Measurements from ENCODE around the gene GATAD2B.

The GATAD2B gene

DNA sequence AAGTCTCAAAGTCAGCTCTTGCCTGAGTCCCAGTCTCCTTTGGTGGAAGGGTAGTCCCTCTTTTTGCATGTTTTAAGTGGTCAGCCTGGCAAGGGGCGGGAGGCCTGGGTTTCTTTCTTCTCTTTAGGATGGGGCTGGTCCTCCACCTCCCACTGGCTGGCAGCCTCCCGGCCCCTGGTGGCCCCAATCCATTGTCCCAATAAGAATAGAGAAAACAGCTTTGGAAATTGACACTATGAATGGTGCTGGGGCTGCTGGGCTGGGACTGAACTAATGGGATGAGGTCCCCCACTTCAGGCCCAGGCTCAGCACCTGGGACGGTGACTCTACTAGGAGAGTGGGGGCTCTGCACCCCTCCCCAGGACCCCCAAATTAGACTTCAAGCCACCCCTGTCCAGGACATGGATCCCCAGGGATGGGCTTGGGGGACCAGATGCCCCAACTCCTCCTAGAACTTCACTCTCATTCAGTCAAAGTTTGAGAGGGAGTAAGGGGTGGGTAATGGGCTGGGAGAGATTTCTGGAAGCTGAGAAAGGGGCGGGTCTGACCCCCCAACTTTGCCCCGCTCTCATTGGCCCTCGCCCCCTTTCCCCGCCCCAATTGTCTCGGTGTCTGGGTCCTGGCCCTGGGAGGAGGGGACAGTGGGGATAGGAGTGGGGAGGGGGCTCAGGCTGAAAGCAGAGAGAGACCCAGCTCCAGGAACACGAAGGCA is 129.4 kb downstream of the GATAD2B start:
- Histone ChIP-seq H3K4me3 (ENCODE audit: low read length) (no peak overlapping the region), H4K8ac (ENCODE audit: low read depth, low read length) (no peak overlapping the region), H2BK15ac (replicated peaks; ENCODE audit: low read depth) (no peak overlapping the region), H3K4ac (ENCODE audit: low read depth, low read length) (no peak overlapping the region), H4K5ac (ENCODE audit: low read length) (no peak overlapping the region), H3K79me2 (ENCODE audit: control insufficient read depth, insufficient read depth, low read length) (no peaks in the 10 kb centered on the region), H3K56ac (ENCODE audit: low read length) (no peak overlapping the region), H3K23ac (ENCODE audit: low read length) (no peak overlapping the region), H2AK5ac (ENCODE audit: low read length) (no peak overlapping the region), H3K18ac (ENCODE audit: low read length) (no peak overlapping the region), H3K36me3 (ENCODE audit: control insufficient read depth, insufficient read depth, low read length) (no peaks in the 10 kb centered on the region), H3K4me2 (ENCODE audit: low read length) (no peak overlapping the region), H3K9ac (ENCODE audit: low read length) (no peak overlapping the region), H2BK120ac (ENCODE audit: low read depth, low read length) (no peak overlapping the region), H2BK5ac (ENCODE audit: low read length) (no peak overlapping the region), H3K79me1 (ENCODE audit: low read length) (no peaks in the 10 kb centered on the region), H3K4me1 (ENCODE audit: control insufficient read depth, low read depth, low read length) (no peaks in the 10 kb centered on the region), H3K27ac (ENCODE audit: low read depth, low read length) (no peak overlapping the region), H3K27me3 (ENCODE audit: insufficient read depth, low read length, poor library complexity) (no peaks in the 10 kb centered on the region)
- DNase-seq = no peak
- no CpG with 5 or more reads among the region's 9 CpGs for WGBS (ENCODE audit: extremely low coverage, insufficient coverage, low lambda C conversion rate)

- no peak overlapping the region for H3K18ac ChIP-seq (ENCODE audit: low read length)
- H2BK15ac ChIP-seq (replicated peaks; ENCODE audit: low read depth) = no peak overlapping the region
- no peak overlapping the region for H4K5ac ChIP-seq (ENCODE audit: low read length)
- H3K4me2 ChIP-seq (ENCODE audit: low read length) = no peak overlapping the region
- no peak overlapping the region for H3K4me3 ChIP-seq (ENCODE audit: low read length)
- no peak overlapping the region for H3K9ac ChIP-seq (ENCODE audit: low read length)
- no peak overlapping the region for H3K27ac ChIP-seq (ENCODE audit: low read depth, low read length)
- no peaks in the 10 kb centered on the region for H3K79me1 ChIP-seq (ENCODE audit: low read length)
- H3K23ac ChIP-seq (ENCODE audit: low read length) = no peak overlapping the region
- no peak overlapping the region for H2AK5ac ChIP-seq (ENCODE audit: low read length)
- no peaks in the 10 kb centered on the region for H3K27me3 ChIP-seq (ENCODE audit: insufficient read depth, low read length, poor library complexity)
- H3K79me2 ChIP-seq (ENCODE audit: control insufficient read depth, insufficient read depth, low read length) = no peaks in the 10 kb centered on the region
- WGBS (ENCODE audit: extremely low coverage, insufficient coverage, low lambda C conversion rate) = no CpG with 5 or more reads among the region's 11 CpGs
- no peaks in the 10 kb centered on the region for H3K36me3 ChIP-seq (ENCODE audit: control insufficient read depth, insufficient read depth, low read length)
- H3K4me1 ChIP-seq (ENCODE audit: control insufficient read depth, low read depth, low read length) = no peaks in the 10 kb centered on the region
- no peak overlapping the region for H2BK120ac ChIP-seq (ENCODE audit: low read depth, low read length)
- H4K8ac ChIP-seq (ENCODE audit: low read depth, low read length) = no peak overlapping the region
- H3K4ac ChIP-seq (ENCODE audit: low read depth, low read length) = no peak overlapping the region
- no peak overlapping the region for H2BK5ac ChIP-seq (ENCODE audit: low read length)
- no peak for DNase-seq
- peak overlapping the region; percentile 10 for H3K56ac ChIP-seq (ENCODE audit: low read length)
These were observed 130.1 kb downstream of the GATAD2B start for GRCh38 chr1:153792631-153793041.

- Histone ChIP-seq H3K9ac (ENCODE audit: low read length) (no peak overlapping the region), H2BK5ac (ENCODE audit: low read length) (no peak overlapping the region), H3K56ac (ENCODE audit: low read length) (no peak overlapping the region), H4K5ac (ENCODE audit: low read length) (no peak overlapping the region), H3K4me2 (ENCODE audit: low read length) (no peak overlapping the region), H2BK120ac (ENCODE audit: low read depth, low read length) (no peak overlapping the region), H3K27me3 (ENCODE audit: insufficient read depth, low read length, poor library complexity) (no peaks in the 10 kb centered on the region), H3K23ac (ENCODE audit: low read length) (no peak overlapping the region), H2AK5ac (ENCODE audit: low read length) (no peak overlapping the region), H3K36me3 (ENCODE audit: control insufficient read depth, insufficient read depth, low read length) (no peaks in the 10 kb centered on the region), H3K4ac (ENCODE audit: low read depth, low read length) (no peak overlapping the region), H3K4me3 (ENCODE audit: low read length) (no peak overlapping the region), H3K4me1 (ENCODE audit: control insufficient read depth, low read depth, low read length) (no peaks in the 10 kb centered on the region), H3K18ac (ENCODE audit: low read length) (no peak overlapping the region), H4K8ac (ENCODE audit: low read depth, low read length) (no peak overlapping the region), H3K79me2 (ENCODE audit: control insufficient read depth, insufficient read depth, low read length) (no peaks in the 10 kb centered on the region), H3K79me1 (ENCODE audit: low read length) (no peaks in the 10 kb centered on the region), H2BK15ac (replicated peaks; ENCODE audit: low read depth) (no peak overlapping the region), H3K27ac (ENCODE audit: low read depth, low read length) (no peak overlapping the region)
- no peak for DNase-seq
- no CpG with 5 or more reads among the region's 16 CpGs for WGBS (ENCODE audit: extremely low coverage, insufficient coverage, low lambda C conversion rate)
These were observed 131.0 kb downstream of the GATAD2B start for GRCh38 chr1:153791648-153792253.

DNA sequence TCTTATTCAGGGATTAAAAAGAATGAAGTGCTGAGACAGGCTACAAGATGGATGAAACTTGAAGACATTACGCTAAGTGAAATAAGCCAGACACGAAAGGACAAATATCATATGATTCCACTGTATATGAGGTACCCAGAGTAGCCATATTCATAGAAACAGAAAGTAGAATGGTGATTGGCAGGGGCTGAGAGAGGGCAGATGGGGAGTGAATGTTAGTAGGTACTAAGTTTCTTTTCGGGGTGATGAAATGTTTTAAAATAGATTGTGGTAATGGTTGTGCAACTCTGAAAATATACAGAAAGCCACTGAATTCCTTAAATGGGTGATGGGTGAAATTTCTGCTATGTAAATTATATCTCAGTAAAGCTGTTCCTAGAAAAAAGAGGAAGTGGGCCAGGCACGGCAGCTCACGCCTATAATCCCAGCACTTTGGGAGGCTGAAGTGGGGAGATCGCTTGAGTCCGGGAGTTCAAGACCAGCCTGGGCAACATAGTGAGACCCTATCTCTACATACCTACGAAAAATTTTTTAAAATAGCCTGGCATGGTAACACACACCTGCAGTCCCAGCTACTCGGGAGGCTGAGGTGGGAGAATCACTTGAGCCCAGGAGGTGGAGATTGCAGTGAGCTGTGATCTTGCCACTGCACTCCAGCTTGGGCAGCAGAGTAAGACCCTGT is 131.7 kb downstream of the GATAD2B start:
- Histone ChIP-seq H3K27me3 (ENCODE audit: insufficient read depth, low read length, poor library complexity) (no peaks in the 10 kb centered on the region), H3K27ac (ENCODE audit: low read depth, low read length) (no peak overlapping the region), H3K18ac (ENCODE audit: low read length) (no peak overlapping the region), H2BK5ac (ENCODE audit: low read length) (no peak overlapping the region), H4K8ac (ENCODE audit: low read depth, low read length) (no peak overlapping the region), H3K4me3 (ENCODE audit: low read length) (no peak overlapping the region), H3K79me1 (ENCODE audit: low read length) (no peaks in the 10 kb centered on the region), H2BK15ac (replicated peaks; ENCODE audit: low read depth) (no peak overlapping the region), H3K4me2 (ENCODE audit: low read length) (no peak overlapping the region), H3K79me2 (ENCODE audit: control insufficient read depth, insufficient read depth, low read length) (no peaks in the 10 kb centered on the region), H3K4ac (ENCODE audit: low read depth, low read length) (no peak overlapping the region), H2BK120ac (ENCODE audit: low read depth, low read length) (no peak overlapping the region), H3K9ac (ENCODE audit: low read length) (no peak overlapping the region), H3K56ac (ENCODE audit: low read length) (no peak overlapping the region), H2AK5ac (ENCODE audit: low read length) (no peak overlapping the region), H3K36me3 (ENCODE audit: control insufficient read depth, insufficient read depth, low read length) (no peaks in the 10 kb centered on the region), H3K4me1 (ENCODE audit: control insufficient read depth, low read depth, low read length) (no peaks in the 10 kb centered on the region), H4K5ac (ENCODE audit: low read length) (no peak overlapping the region), H3K23ac (ENCODE audit: low read length) (no peak overlapping the region)
- DNase-seq = no peak
- WGBS (ENCODE audit: extremely low coverage, insufficient coverage, low lambda C conversion rate) = 100% methylated on average over 1 of the region's 9 CpGs

- Histone ChIP-seq H3K27ac (ENCODE audit: low read depth, low read length) (no peak overlapping the region), H3K4me3 (ENCODE audit: low read length) (no peak overlapping the region)
- DNase-seq = no peak
These were observed 132.3 kb downstream of the GATAD2B start for GRCh38 chr1:153790313-153790965.

More at GRCh38 chr1:153790313-153790965, 132.3 kb downstream of the GATAD2B start:
- no peak overlapping the region for H2BK120ac ChIP-seq (ENCODE audit: low read depth, low read length)
- no peak overlapping the region for H3K23ac ChIP-seq (ENCODE audit: low read length)
- no peak overlapping the region for H2BK5ac ChIP-seq (ENCODE audit: low read length)
- no peaks in the 10 kb centered on the region for H3K79me2 ChIP-seq (ENCODE audit: control insufficient read depth, insufficient read depth, low read length)
- no peak overlapping the region for H4K8ac ChIP-seq (ENCODE audit: low read depth, low read length)
- H3K27me3 ChIP-seq (ENCODE audit: insufficient read depth, low read length, poor library complexity) = no peaks in the 10 kb centered on the region
- no peak overlapping the region for H3K4ac ChIP-seq (ENCODE audit: low read depth, low read length)
- no peaks in the 10 kb centered on the region for H3K4me1 ChIP-seq (ENCODE audit: control insufficient read depth, low read depth, low read length)
- H3K36me3 ChIP-seq (ENCODE audit: control insufficient read depth, insufficient read depth, low read length) = no peaks in the 10 kb centered on the region
- H3K56ac ChIP-seq (ENCODE audit: low read length) = no peak overlapping the region
- H3K18ac ChIP-seq (ENCODE audit: low read length) = no peak overlapping the region
- no peak overlapping the region for H2AK5ac ChIP-seq (ENCODE audit: low read length)
- H2BK15ac ChIP-seq (replicated peaks; ENCODE audit: low read depth) = no peak overlapping the region
- no peaks in the 10 kb centered on the region for H3K79me1 ChIP-seq (ENCODE audit: low read length)
- no CpG with 5 or more reads among the region's 16 CpGs for WGBS (ENCODE audit: extremely low coverage, insufficient coverage, low lambda C conversion rate)
- no peak overlapping the region for H3K9ac ChIP-seq (ENCODE audit: low read length)
- H3K4me2 ChIP-seq (ENCODE audit: low read length) = no peak overlapping the region
- no peak overlapping the region for H4K5ac ChIP-seq (ENCODE audit: low read length)

Data from mesendoderm (in vitro differentiated cells).